MM.1S (cell line): ENCODE measurements around the gene LINGO1.

Source experiments
- DNase-seq: peaks from one replicate; pipeline ENCODE4 v3.0.0-alpha.2; 2015
- H2AFZ ChIP-seq: fragments of 300-600 bp; sonication (generic); 2 replicates; pipeline ENCODE4 v1.6.0; 2016; ENCODE audit warnings: antibody characterized with exemption, low read length
- H3F3A ChIP-seq: fragments of 300-600 bp; sonication (generic); 2 replicates; pipeline ENCODE4 v1.6.1; 2016; ENCODE audit warnings: mild to moderate bottlenecking, antibody characterized with exemption, low read length, moderate library complexity, mixed read lengths; ENCODE audit not compliant: insufficient read depth
- H3K27ac ChIP-seq: fragments of 300-600 bp; sonication (generic); 2 replicates; pipeline ENCODE4 v1.5.1; 2016; ENCODE audit warnings: mild to moderate bottlenecking, low read length
- H3K27me3 ChIP-seq: fragments of 300-600 bp; sonication (generic); replicated peaks from 2 replicates; pipeline ENCODE4 v1.6.0; 2016; ENCODE audit warnings: low read length; ENCODE audit not compliant: insufficient read depth
- H3K36me3 ChIP-seq: fragments of 300-600 bp; sonication (generic); replicated peaks from 2 replicates; pipeline ENCODE4 v1.6.1; 2016; ENCODE audit warnings: mild to moderate bottlenecking, low read length, mixed read lengths; ENCODE audit not compliant: insufficient read depth
- H3K4me1 ChIP-seq: fragments of 300-600 bp; sonication (generic); 2 replicates; pipeline ENCODE4 v1.6.1; 2016; ENCODE audit warnings: low read length, mixed read lengths
- H3K4me2 ChIP-seq: fragments of 300-600 bp; sonication (generic); 2 replicates; pipeline ENCODE4 v1.6.0; 2016; ENCODE audit warnings: low read depth, low read length
- H3K4me3 ChIP-seq: fragments of 300-600 bp; sonication (generic); 2 replicates; pipeline ENCODE4 v1.5.1; 2016; ENCODE audit warnings: low read length, mixed read lengths
- H3K79me2 ChIP-seq: fragments of 300-600 bp; sonication (generic); 2 replicates; pipeline ENCODE4 v1.6.1; 2016; ENCODE audit warnings: mixed run types, low read length, mixed read lengths
- H3K9ac ChIP-seq: fragments of 300-600 bp; sonication (generic); 2 replicates; pipeline ENCODE4 v1.6.1; 2016; ENCODE audit warnings: low read length, mixed read lengths
- H3K9me2 ChIP-seq: fragments of 300-600 bp; sonication (generic); replicated peaks from 2 replicates; pipeline ENCODE4 v1.6.1; 2016; ENCODE audit warnings: mild to moderate bottlenecking, low read length, mixed read lengths; ENCODE audit not compliant: insufficient read depth
- H3K9me3 ChIP-seq: fragments of 300-600 bp; sonication (generic); replicated peaks from 2 replicates; pipeline ENCODE4 v1.6.1; 2016; ENCODE audit warnings: mild to moderate bottlenecking, low read length, mixed read lengths; ENCODE audit not compliant: insufficient read depth
- H4K20me1 ChIP-seq: fragments of 300-600 bp; sonication (generic); 2 replicates; pipeline ENCODE4 v1.6.1; 2016; ENCODE audit warnings: mild to moderate bottlenecking, low read length, moderate library complexity, mixed read lengths; ENCODE audit not compliant: insufficient read depth
- CTCF ChIP-seq: fragments of 300-600 bp; sonication (generic); IDR thresholded peaks from 2 replicates; pipeline ENCODE4 v1.5.1; 2016; ENCODE audit warnings: antibody characterized with exemption, low read length, mixed read lengths
- EZH2 ChIP-seq: fragments of 300-600 bp; sonication (generic); optimal IDR thresholded peaks from 2 replicates; pipeline ENCODE3; 2017; ENCODE audit warnings: low read depth, mild to moderate bottlenecking, antibody characterized with exemption, low read length, mixed read lengths
- EZH2phosphoT487 ChIP-seq: fragments of 300-600 bp; sonication (generic); IDR thresholded peaks from 2 replicates; pipeline ENCODE4 v1.6.1; 2018; ENCODE audit warnings: antibody characterized with exemption, low read length

The LINGO1 gene

GRCh38 chr15:77604973-77605372 is 27.7 kb downstream of the LINGO1 start:
- Histone ChIP-seq H3K36me3 (no peaks in the 10 kb centered on the region), H3K79me2 (no peaks in the 10 kb centered on the region), H3F3A (no peaks in the 10 kb centered on the region), H3K9ac (no peak overlapping the region), H3K9me2 (no peaks in the 10 kb centered on the region), H3K4me3 (no peak overlapping the region), H3K9me3 (no peaks in the 10 kb centered on the region), H3K4me1 (no peaks in the 10 kb centered on the region), H4K20me1 (no peaks in the 10 kb centered on the region), H2AFZ (no peak overlapping the region), H3K27me3 (peaks cover 7% of the 10 kb centered on the region; the same call in 1 of the 2 replicates), H3K4me2 (no peak overlapping the region), H3K27ac (no peak overlapping the region)
- no peak for DNase-seq
- TF ChIP-seq CTCF (no peak), EZH2phosphoT487 (no peak), EZH2 (no peak)

GRCh38 chr15:77603611-77604336 is 28.9 kb downstream of the LINGO1 start:
- H3K79me2 ChIP-seq = no peaks in the 10 kb centered on the region
- DNase-seq = no peak
- H3F3A ChIP-seq = no peaks in the 10 kb centered on the region
- H3K9me2 ChIP-seq = no peaks in the 10 kb centered on the region
- TF ChIP-seq CTCF (no peak), EZH2 (no peak), EZH2phosphoT487 (no peak)
- peaks cover 7% of the 10 kb centered on the region; the same call in 1 of the 2 replicates for H3K27me3 ChIP-seq
- H3K4me2 ChIP-seq = no peak overlapping the region
- H3K4me3 ChIP-seq = no peak overlapping the region
- no peak overlapping the region for H3K27ac ChIP-seq
- H3K9me3 ChIP-seq = no peaks in the 10 kb centered on the region
- H2AFZ ChIP-seq = no peak overlapping the region
- no peaks in the 10 kb centered on the region for H3K4me1 ChIP-seq
- no peak overlapping the region for H3K9ac ChIP-seq
- no peaks in the 10 kb centered on the region for H3K36me3 ChIP-seq
- H4K20me1 ChIP-seq = no peaks in the 10 kb centered on the region

GRCh38 chr15:77602800-77603199 is 29.9 kb downstream of the LINGO1 start:
- Histone ChIP-seq H3K4me3 (no peak overlapping the region), H2AFZ (no peak overlapping the region), H3K9me3 (no peaks in the 10 kb centered on the region), H3K36me3 (no peaks in the 10 kb centered on the region), H3K27me3 (peaks cover 7% of the 10 kb centered on the region; the same call in 1 of the 2 replicates), H3K4me1 (no peaks in the 10 kb centered on the region), H3K27ac (no peak overlapping the region), H3K4me2 (no peak overlapping the region), H3K9me2 (no peaks in the 10 kb centered on the region), H3K79me2 (no peaks in the 10 kb centered on the region), H3K9ac (no peak overlapping the region), H3F3A (no peaks in the 10 kb centered on the region), H4K20me1 (no peaks in the 10 kb centered on the region)
- TF ChIP-seq EZH2phosphoT487 (no peak), EZH2 (no peak), CTCF (no peak)
- DNase-seq = no peak
